GM21619 (cell line): Measurements from ENCODE around the gene RAB40B.

Experiments
- ATAC-seq: cut with Tn5 transposase; IDR thresholded peaks from one replicate; pipeline ENCODE4 v1.9.1; 2021; ENCODE audit not compliant: unreplicated experiment

Gene RAB40B

DNA sequence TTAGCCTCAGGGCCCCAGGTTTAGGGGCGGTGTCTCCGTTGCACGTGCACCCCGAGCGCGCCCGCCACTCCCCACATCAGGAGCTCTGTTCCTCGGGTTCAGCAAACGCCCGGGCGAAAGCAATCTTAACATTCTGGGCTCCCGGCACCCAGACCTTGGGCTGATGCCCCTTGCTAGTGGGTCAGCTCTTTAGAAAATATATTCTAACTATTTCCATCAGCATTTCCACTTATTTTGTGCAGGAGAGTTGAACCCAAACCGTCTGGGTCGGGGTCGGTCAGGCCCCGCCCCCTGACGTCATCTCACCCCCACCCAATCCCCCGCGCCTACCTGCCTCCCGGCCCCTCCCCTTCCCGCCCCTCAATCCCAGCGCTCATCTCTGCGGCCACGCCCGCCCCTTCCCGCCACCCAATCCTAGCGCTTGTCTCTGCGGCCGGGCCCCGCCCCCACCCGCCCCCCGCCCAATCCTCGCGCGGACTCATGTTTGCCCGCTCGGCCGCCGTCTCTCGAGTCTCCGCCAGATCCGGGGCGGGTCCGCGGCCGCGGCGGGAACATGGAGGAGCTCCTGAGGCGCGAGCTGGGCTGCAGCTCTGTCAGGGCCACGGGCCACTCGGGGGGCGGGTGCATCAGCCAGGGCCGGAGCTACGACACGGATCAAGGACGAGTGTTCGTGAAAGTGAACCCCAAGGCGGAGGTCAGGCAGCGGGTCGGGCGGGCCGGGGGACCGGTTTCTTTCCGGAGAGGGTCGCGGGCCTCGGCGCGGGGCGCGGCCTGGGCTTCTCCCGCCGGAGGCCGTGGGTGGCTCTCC is 17.9 kb upstream of the RAB40B start, which contains the start of gene FN3KRP:
TSS of gene FN3KRP (plus strand) at position 504 of the 808 bp plus-strand sequence. CDS start at position 554, 50 bp downstream.
- ATAC-seq: peak; percentile 70

DNA sequence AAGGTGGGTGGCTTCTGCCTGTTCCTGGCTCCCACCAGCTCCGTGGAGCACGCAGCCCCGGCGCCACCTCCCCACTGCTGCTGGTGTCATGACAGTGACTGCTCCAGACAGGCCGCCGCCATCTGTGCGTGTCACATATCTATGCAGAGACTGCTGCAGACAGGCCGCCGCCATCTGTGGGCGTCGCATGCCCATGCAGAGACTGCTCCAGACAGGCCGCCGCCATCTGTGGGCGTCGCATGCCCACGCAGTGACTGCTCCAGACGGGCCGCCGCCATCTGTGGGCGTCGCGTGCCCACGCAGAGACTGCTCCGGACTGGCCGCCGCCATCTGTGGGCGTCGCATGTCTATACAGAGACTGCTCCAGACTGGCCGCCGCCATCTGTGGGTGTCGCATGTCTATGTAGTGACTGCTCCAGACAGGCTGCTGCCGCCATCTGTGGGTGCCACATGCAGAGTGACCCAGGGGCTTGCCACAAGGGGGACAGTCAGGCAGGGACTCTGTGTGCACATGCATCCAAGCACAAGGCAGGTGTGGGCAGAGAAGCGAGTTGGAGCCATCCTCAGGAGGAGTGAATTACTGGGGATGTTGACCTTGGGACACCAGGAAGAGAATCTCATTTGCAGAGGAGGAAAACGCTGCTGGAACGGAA is 14.7 kb upstream of the RAB40B start:
- ATAC-seq: no peak

DNA sequence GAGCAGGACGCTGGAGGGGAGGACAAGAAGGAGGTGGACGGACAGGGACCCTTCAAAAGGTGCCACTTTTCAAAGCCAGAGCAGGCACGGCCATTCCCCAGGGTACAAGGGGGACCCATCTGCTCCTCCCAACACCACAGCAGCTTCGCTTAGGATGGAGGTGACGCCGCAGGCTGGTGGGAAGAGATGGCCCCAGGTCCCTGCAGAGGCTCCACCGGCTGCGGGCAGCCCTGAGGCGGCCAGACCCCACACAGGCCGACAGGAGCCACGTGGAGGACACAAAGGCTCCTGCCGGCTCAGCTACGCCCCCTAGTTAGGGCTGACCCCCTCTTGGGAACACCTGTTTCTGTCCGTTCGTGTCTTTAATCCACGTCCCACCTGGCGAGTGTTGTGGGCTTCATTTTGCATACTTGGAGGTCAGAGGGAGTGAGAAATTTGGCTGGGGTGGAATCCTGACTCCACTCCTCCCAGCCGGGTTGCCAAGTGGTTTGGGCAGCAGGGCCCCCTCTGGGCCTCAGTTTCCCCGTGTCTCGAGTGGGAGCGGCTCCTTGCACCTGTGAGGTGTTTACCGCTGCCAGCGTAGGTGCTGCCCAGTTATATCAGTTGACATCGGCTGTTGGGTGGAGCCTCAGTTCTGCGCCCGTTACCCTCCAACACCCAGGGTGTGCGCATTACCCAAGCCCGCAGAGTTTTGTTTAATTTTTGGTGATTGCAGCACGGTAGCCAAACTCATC is 12.2 kb upstream of the RAB40B start:
- ATAC-seq: no peak

DNA sequence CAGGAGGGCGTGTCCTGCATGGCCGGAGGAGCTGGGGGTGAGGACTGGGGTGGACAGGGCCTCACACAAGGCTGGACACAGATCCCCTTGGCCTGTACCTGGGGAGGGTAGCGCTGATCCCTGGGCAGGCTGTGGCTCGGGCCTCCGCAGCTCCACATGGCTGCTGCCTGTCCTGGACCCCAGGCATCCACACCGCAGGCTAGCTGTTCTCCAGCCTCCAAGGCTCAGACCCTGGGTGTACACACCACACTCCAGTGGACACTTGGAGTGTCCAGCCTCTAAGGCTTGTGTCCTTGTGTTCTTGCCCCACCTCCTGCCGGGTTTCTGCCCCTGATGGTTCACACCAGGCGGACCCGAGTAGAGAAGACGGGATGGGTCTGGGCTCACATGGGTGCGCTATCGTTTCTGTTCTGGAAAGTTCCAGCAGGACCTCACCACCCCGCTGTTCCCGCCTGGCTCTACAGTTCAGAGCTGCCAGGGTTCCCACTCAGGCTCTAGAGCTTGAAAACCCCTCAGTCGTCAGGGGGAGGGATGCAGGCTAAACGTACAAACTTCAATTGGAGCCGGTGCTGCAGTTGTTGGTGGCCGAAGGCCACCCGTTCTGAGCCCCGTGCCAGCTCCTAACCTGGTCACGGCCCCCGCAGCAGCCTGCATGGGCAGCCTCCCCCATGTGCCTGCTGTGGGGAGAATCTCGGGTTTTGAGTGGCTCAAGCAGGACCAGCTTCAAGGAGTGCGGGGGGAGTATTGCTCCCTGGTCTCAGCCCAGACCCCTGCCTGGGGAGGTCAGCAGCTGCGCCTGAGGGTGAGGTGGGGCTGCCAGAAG is 11.4 kb upstream of the RAB40B start:
- ATAC-seq: no peak

DNA sequence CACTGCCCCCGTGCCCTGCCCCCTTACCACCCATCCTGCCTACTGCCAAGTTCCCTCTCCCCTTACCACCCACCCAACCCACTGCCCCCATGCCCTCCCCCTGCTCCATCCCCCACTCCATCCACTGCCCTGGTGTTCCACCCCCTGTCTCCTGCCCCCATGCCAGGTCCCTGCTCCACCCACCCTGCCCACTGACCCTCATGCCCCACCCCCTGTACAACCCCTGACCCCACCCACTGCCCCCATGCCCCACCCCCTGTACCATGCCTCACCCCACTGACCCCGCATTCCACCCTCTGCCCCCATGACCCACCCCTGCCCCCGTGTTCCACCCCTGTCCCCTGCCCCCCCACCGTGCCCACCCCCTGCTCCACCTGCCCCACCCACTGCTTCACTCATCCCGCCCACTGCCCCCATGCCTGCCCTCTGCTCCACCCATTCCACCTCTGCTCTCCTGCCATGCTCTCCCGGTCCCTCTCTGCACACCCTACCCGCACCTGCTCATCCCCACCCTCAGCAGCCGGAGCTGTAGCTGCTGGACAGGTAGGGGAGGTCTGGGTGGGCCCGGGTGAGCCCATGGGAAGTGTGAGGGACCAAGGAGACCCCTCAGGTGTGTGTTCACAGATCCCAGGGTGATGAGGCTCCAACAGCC is 10.7 kb upstream of the RAB40B start:
- no peak for ATAC-seq

DNA sequence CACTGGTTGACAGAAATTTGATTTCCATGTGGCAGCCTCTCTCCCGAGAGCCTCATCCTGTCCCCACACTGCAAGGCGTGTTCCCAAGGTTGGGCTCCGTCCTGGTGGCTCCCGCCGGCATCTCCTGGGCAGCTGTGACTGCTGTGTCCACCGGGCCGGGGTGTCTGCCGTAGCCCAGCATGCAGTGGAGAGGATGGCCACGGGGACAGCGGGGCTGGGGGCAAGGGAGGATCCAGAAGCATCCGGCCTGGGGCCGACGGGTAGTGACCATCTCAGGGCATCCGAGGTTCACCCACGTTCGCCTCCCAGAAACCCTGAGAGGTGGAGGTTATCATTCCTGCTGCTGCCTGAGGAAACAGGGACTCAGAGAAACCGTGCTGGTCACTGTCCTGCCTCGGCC is 7.3 kb upstream of the RAB40B start:
- ATAC-seq: no peak

DNA sequence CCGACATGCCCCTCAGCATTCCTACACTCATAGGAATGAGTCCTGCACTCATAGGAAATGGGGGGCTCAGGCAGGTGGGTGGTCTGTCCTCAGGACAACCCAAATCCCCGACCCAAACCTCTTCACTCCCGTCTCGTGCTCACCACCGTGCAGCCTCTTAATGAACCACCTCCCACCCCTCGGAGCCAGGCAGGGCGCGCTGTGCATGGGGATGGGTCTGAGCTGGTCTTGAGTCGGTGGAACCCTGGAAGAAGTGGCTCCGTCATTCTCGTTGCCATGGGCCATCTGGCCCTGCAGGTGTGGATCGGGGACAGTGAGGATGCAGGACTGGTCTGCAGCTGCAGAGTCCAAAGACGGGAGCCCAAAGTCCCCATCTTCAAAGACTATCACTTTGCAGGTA is 6.4 kb upstream of the RAB40B start:
- no peak for ATAC-seq

DNA sequence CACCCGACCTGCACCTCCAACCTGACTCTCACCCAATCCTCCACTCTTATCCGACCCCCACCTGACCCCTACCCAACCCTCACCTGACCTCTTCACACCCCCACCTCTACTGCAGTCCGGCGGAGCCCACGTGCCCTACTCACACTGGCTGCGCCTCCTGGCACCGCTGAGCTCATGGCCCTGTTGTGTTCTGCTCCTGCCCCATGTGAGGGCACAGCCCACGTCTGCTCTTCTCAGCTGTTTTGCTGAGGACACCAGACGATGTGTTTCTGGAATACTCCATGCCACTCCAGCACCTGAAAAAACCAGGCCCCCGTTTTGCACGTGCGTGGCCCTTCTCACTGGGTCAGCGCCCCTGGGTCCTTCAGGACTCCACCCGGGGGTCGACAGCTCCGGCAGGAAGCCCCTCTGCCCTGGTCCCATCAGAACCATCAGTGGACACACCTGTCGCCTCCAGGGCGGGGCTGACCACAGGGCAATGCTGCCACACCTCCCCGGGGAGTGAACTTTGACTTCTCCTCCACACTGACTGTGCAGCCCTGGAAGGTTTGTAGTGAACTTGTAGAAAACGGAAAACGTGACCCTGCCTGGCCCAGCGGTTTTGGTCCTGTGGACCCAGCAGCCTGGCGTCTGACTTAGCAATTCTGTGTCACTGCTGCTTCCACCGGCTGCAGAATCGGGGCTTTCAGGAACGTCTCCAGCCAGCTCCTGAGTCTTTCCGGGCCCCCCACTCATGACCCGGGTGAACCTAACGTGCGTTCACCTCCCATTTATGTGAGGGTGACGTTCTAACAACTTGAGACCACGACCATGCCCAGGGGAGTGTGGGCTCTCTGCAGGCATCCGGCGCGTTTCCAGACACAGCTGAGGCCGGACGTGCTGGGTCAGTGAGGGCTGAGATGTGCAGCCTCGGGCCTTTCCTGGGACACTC is 5.7 kb upstream of the RAB40B start:
- ATAC-seq: no peak

DNA sequence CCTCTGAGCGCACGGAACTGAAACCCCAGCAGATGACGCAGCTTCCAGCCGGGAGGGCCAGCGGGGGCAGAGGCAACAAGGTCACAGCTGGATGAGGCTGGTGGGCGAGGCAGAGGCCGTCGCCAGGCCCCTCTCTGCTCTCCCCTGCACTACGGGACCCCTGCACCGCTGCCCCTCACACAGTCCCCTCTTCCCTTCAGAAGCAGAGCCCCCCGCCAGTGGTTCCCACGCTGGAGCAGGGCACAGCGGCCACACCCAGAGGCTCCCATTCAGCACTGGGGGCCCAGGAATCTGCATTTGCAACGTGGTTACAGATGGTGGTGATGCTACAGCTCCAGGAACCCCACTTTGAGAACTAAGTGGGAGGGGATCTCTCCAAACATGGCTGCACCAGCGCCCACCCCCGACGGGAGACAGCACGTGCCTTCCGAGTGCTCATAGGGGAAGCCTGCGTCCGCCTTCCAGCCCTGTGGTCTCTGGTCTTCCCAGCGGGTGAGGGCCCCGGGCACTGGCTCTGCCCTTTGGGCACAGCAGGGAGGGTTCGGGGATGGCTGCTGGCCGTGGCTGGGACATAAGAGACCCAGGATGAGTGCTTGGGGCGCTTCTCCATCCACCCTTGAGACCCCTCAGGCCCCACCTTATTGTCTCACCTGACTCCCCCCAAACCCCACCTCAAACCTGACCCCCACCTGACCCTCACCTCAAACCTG is 4.7 kb upstream of the RAB40B start:
- ATAC-seq: no peak

DNA sequence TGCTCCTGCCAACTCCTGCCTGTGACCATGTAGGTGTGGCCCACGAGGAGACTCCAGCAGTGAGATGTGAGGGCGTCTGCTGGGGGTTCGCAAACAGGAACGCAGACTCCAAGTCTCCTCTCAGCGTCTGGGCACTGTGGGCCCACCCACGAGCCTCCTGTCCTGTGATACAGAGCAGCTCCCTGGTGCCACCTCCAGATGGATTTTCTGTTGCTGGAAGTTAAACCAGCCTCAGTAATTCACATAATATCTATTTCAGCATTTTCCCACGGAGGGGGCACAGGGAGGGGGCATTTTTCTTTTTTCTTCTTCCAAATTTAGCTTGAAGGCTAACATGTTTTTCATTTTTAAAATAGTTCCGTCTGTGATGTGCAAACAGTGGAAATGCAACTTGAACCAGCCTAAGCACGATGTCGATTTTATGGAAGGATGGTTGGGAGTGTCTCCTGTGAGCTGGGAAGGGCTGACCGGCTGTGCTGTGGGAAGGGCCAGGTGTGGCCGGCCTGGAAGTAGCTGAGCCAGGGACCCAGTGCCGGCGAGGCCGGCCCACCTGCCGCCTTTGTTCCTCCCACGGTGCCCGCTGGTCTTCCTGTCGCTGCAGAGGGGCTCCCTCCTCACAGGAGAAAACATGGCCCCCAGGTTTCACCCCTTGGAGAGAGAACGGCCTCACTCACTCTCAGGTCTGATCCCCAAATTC is 3.9 kb upstream of the RAB40B start:
- ATAC-seq: no peak

DNA sequence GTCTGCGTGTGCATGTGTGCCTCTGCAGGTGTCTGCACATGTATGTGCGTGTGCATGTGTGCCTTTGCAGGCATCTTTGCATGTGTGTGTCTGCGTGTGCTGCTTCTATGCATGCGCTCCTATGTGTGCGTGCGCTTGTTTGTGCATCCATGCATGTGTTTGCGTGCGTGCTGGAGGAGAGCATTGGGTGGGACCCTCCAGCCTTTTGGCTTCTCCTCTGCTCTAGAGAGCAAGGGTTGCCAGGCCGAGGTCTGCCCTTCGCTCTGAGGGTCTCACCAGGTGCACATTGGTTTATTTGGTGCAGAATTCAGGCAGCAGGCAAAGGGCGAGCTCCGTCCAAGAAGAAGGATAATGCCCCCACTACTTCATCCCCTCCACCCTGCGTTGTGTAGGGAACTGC is 1.1 kb upstream of the RAB40B start:
- no peak for ATAC-seq

DNA sequence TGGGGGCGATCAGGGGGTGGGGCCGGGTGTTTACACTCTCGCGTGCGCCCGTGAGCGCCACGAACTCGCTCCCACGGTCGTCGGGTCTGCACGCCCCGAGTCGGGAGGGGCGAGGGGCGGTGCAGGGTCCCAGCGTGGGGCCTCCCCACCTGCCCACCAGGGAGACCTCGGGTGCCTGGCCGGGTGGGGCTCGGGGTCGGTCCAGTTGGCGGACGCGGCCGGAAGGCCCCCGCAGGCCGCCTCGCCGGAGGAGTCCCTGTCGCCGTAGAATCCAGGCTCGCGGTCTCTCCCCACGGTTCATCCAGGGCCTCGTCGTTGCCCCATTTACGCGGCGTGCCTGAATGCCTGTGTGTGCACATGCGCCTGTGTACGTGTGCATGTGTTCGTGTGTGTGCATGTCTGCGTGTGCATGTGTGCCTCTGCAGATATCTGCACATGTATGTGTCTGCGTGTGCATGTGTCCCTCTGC is 510 bp upstream of the RAB40B start:
- peak; percentile 19 for ATAC-seq

DNA sequence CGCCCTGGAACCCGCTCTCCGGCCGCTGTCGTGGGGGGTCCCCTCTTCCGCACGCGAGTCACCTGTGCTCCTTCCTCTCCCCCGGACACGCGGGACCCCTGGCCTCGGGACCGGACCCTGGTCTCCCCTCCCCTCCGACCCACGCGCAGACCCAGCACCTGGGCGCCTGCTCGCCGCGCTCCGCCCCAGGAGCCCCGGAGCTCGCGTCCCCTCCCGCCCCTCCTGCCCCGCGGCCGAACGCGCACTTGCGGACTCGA is 762 bp downstream of the RAB40B start:
- ATAC-seq: no peak

DNA sequence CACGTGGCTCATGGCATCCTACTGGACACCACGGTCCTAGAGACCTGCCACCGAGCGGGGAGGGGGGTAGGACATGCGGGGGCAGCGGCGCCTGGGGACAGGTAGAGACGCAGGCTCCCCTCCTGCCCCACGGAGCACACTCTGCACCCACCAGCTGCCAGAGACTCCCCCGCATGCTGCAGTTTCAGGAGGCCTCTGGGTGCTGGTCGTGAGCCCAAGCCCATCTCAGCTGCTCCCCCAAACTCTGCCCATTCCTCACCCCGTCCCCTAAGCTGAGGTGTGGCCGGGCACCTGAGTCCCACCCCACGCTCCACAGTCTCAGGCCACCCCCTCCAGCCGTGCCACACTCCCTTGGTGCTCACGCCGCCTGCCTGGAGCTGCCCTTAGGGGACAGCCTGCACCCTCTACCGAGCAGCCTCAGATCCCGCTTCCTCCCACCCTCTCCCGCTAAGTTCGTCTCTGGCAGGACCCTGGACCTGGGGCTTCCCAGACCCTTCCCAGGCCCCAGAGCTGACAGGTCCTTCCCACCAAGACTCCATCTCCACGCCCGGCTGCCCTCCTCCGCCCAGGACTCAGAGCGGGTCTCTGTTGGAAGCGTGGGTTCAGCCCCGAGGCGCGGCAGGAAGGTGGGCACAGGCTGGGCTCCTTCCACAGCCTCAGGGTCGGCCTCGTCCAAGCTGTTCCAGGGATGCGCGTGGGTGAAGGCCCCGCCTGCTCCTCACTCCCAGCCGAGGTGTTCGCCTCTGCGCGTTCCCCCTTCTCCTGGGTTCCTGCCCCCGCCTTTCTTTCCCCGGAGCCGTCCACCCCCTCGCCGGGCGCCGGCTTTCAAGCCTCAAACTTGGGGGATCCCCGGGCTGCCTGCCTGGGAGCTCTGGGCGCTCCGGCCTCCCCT is 1.3 kb downstream of the RAB40B start:
- no peak for ATAC-seq

DNA sequence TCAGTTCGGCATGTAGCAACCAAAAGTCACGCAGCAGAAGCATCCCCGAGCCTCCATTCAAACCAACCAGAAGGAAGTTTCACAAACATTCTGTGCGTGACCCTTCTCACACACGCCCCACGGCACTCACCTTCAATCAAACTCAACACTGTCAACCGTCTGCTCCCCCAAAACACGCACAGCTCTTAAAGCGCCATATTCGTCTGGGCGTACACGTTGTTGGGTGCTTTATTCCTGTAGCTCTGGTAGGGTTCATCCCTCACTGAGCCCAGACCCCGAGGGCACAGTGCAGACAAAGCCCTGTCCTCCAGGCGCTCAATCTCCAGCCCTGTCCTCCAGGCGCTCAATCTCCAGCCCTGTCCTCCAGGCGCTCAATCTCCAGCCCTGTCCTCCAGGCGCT is 2.2 kb downstream of the RAB40B start:
- ATAC-seq: no peak

DNA sequence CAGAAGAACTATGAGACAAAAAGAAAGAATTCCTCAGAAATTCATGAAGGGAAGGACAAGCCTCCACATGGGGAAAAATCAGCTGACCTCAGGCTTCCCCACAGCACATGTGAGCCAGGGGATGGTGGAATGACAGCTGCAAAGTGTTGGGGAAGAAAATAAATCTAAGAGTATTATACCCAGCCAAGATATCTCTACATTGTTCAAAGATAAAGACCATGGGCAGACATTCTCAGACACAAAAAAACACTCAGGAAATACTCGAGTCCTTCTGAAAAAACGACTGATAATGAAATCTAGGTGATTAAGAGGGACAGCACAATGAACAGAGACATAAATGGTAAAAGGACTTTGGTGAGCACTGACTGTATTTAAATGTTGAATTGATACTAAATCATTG is 3.9 kb downstream of the RAB40B start:
- no peak for ATAC-seq

DNA sequence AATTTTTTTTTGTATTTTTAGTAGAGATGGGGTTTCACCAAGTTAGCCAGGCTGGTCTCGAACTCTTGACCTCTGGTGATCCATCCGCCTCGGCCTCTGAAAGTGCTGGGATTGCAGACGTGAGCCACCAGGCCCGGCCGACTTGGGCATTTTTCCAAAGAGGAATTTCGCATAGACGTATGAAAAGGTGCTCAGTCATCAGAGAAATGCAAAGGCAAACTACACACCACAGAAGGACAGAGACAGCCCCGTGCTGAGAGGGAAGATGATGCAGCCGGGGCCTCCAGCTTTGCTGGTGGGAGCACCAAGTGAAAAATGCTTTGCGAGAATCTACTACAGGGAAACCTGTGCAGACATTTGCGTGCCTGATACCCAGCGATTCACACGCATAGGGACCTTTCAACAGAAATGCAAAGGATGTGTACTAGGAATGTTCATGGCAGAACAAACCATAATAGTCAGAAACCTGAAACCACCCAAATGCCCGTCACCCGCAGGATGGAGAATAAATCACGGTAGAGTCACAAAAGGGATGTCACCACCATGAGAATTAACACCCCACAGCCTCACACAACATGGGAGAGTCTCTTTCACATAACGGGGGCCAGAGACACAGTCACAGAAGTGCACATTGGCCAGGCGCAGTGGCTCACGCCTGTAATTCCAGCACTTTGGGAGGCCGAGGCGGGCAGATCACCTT is 5.2 kb downstream of the RAB40B start:
- ATAC-seq: no peak
